ENCODE data around the gene ACTG2.

ACTG2 gene

DNA sequence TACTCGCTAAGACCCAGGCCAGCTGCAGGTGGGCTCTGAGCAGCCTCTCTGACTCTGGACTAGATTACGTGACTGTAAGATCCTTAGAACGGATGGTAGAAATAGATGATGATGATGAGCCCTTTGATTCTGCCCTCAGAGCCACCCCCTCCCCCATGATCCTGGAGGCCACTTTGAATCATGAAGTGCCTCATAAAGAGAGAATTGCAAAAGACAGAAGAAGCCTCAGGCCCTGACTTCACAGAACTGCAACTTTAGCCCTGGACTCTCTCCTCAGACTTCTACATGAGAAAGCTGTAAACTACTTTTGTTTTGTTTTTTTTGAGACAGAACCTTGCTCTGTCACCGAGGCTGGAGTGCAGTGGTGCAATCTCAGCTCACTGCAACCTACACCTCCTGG, 76.5 kb downstream of the ACTG2 start:
- no peak for DNase-seq (ENCODE audit: low read depth in 2 of 2)

Data from stimulated activated CD4-positive, alpha-beta T cell treated with anti-CD3 and anti-CD28 coated beads, Interleukin-1b, Interleukin-23, amount 100 ng/mL, for 4 hours (primary cell).